ENCODE data around the gene KCNG2. TPM values are rescaled to one million over a fixed set of nuclear protein-coding genes. Genes with fewer than 3 reads are reported as not detected.
"Not testable (repeated sequence)": the region's sequence is repeated elsewhere in the genome, so short reads cannot be mapped to it uniquely, and the experiment has no call there.

KCNG2 gene
- total RNA-seq, 2 donors from 2014 or later = not detected

DNA sequence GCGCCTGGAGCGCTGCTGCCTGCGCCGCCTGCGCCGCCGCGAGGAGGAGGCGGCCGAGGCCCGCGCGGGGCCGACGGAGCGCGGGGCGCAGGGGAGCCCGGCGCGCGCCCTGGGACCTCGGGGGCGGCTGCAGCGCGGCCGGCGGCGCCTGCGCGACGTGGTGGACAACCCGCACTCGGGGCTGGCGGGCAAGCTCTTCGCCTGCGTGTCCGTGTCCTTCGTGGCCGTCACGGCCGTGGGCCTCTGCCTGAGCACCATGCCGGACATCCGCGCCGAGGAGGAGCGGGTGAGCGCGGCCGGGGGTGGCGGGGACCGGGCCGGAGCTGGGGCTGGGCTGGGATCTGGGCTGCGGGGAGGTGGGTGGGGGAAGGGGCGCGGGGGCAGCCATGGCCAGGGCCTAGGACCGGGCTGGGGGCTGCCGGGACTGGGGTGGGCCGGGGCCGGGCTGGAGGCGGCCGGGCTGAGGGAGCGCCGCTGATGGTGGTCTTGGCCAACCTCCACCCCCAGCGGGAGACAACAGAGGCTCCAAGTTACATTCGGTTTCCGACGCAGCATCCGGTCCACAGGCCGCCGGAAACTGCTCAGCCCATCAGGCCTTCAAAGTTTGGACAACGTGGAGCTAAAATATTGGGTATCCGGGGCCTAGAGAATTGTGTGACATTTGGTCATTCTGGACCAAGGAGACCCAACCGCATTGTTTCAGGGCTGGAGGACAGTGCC lies 66.4 kb downstream of the KCNG2 start:
- Histone ChIP-seq H3K4me3 (no peak overlapping the region), H3K36me3 (replicated peaks in 1 of 2; ENCODE audit: insufficient read depth in 1 of 2, low read depth in 2 of 2) (no peaks in the 10 kb centered on the region), H3K27me3 (no peaks in the 10 kb centered on the region), H3K4me1 (no peaks in the 10 kb centered on the region), H3K27ac (no peak overlapping the region), H3K9me3 (no peaks in the 10 kb centered on the region)
- TF ChIP-seq, protein P1, sequence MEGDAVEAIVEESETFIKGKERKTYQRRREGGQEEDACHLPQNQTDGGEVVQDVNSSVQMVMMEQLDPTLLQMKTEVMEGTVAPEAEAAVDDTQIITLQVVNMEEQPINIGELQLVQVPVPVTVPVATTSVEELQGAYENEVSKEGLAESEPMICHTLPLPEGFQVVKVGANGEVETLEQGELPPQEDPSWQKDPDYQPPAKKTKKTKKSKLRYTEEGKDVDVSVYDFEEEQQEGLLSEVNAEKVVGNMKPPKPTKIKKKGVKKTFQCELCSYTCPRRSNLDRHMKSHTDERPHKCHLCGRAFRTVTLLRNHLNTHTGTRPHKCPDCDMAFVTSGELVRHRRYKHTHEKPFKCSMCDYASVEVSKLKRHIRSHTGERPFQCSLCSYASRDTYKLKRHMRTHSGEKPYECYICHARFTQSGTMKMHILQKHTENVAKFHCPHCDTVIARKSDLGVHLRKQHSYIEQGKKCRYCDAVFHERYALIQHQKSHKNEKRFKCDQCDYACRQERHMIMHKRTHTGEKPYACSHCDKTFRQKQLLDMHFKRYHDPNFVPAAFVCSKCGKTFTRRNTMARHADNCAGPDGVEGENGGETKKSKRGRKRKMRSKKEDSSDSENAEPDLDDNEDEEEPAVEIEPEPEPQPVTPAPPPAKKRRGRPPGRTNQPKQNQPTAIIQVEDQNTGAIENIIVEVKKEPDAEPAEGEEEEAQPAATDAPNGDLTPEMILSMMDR (IDR thresholded peaks at IDR 0.05) = no peak
- TF ChIP-seq POLR2A (IDR thresholded peaks at IDR 0.05) = no peak
- intact Hi-C loops (cut with DNase I) = no loop called here
- WGBS, 2 donors = 62 to 87% methylated on average over 15 to 39 of the region's 74 CpGs
- ATAC-seq (no peak), DNase-seq (no peak)

DNA sequence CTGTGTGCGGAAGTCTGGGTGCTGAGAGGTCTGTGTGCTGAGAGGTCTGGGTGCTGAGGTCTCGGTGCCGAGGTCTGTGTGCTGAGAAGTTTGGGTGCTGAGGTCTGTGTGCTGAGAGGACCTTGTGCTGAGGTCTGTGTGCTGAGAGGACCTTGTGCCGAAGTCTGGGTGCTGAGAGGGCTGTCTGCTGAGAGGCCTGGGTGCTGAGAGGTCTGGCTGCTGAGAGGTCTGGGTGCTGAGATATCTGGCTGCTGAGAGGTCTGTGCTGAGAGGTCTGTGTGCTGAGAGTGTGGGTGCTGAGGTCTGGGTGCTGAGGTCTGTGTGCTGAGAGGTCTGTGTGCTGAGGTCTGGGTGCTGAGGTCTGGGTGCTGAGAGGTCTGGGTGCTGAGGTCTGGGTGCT lies 67.2 kb downstream of the KCNG2 start:
- intact Hi-C loops (cut with DNase I); H3K36me3 ChIP-seq (replicated peaks in 1 of 2; ENCODE audit: insufficient read depth in 1 of 2, low read depth in 2 of 2); H3K4me3 ChIP-seq; DNase-seq; H3K4me1 ChIP-seq; H3K9me3 ChIP-seq; ATAC-seq; H3K27me3 ChIP-seq; H3K27ac ChIP-seq: not testable (repeated sequence)
- WGBS, 2 donors = 81 to 88% methylated on average over 4 of the region's 4 CpGs

DNA sequence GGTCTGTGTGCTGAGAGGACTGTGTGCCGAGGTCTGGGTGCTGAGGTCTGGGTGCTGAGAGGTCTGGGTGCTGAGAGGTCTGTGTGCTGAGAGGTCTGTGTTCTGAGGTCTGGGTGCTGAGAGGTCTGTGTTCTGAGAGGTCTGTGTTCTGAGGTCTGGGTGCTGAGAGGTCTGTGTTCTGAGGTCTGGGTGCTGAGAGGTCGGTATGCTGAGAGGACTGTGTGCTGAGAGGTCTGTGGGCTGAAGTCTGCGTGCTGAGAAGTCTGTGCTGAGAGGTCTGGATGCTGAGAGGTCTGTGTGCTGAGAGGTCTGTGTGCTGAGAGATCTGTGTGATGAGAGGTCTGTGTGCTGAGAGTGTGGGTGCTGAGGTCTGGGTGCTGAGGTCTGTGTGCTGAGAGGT lies 68.2 kb downstream of the KCNG2 start:
- H3K27me3 ChIP-seq; H3K4me1 ChIP-seq; DNase-seq; intact Hi-C loops (cut with DNase I); H3K36me3 ChIP-seq (replicated peaks in 1 of 2; ENCODE audit: insufficient read depth in 1 of 2, low read depth in 2 of 2); H3K9me3 ChIP-seq; H3K4me3 ChIP-seq; H3K27ac ChIP-seq; ATAC-seq: not testable (repeated sequence)
- 51 to 80% methylated on average over 3 of the region's 3 CpGs for WGBS, 2 donors

DNA sequence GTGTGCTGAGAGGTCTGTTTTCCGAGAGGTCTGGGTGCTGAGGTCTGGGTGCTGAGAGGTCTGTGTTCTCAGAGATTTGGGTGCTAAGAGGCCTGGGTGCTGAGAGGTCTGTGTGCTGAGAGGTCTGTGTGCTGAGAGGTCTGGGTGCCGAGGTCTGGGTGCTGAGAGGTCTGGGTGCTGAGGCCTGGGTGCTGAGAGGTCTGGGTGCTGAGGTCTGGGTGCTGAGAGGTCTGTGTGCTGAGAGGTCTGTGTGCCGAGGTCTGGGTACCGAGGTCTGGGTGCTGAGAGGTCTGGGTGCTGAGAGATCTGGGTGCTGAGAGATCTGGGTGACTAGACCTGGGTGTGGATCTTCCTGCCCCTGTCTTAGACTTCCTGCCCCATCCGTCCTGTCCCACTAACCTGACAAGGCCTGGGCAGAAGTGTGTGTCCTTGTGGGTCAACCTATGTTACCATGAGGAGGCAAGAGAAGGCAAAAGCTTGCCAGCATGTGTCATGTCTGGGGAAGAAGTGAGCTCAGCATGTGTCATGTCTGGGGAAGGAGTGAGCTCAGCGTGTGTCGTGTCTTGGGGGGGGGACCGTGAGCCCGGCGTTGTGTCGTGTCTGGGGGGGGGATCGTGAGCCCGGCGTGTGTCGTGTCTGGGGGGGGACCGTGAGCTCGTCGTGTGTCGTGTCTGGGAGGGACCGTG lies 69.3 kb downstream of the KCNG2 start:
- Histone ChIP-seq H3K27ac (no peak overlapping the region), H3K27me3 (no peaks in the 10 kb centered on the region), H3K36me3 (replicated peaks in 1 of 2; ENCODE audit: insufficient read depth in 1 of 2, low read depth in 2 of 2) (no peaks in the 10 kb centered on the region), H3K9me3 (no peaks in the 10 kb centered on the region), H3K4me3 (no peak overlapping the region), H3K4me1 (no peaks in the 10 kb centered on the region)
- intact Hi-C loops (cut with DNase I) = no loop called here
- 85 to 89% methylated on average over 19 to 20 of the region's 20 CpGs for WGBS, 2 donors
- ATAC-seq (no peak), DNase-seq (no peak)
- TF ChIP-seq POLR2A (IDR thresholded peaks at IDR 0.05) = no peak
- TF ChIP-seq, protein P1 (IDR thresholded peaks at IDR 0.05) = no peak

DNA sequence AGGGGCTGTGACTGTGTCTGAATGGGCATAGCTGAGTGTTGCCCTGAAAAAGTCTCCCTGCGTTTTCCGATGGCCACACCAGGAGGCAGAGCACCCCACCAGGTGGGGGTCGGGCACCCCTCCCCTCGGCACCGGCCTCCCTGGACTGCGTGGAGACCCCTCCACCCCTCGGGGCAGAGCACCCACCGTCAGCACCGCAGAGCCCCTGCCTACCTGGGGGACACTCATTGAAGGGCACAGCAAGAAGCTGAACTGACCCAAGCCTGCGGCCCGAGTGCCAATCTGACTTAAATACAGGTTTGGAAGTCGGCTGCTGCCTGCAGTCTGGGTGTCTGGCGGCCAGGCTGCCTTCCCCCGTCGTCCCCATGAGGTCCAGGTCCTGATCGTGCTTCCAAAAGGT lies 69.9 kb downstream of the KCNG2 start:
- no peaks in the 10 kb centered on the region for H3K4me1 ChIP-seq
- no peak overlapping the region for H3K27ac ChIP-seq
- intact Hi-C loops (cut with DNase I) = no loop called here
- H3K36me3 ChIP-seq (replicated peaks in 1 of 2; ENCODE audit: insufficient read depth in 1 of 2, low read depth in 2 of 2) = no peaks in the 10 kb centered on the region
- no peaks in the 10 kb centered on the region for H3K9me3 ChIP-seq
- no peak overlapping the region for H3K4me3 ChIP-seq
- no peak for ATAC-seq
- no peak for DNase-seq
- WGBS, 2 donors = 64 to 76% methylated on average over 10 to 14 of the region's 16 CpGs
- no peak for TF ChIP-seq POLR2A (IDR thresholded peaks at IDR 0.05)
- TF ChIP-seq, protein P1 (IDR thresholded peaks at IDR 0.05) = no peak
- no peaks in the 10 kb centered on the region for H3K27me3 ChIP-seq

All from body of pancreas (tissue), 4 donors.